Activated CD8-positive, alpha-beta memory T cell treated with anti-CD3 and anti-CD28 coated beads for 48 hours (primary cell): Measurements from ENCODE around the gene AIFM3.
"Not testable (repeated sequence)": the region's sequence is repeated elsewhere in the genome, so short reads cannot be mapped to it uniquely, and the experiment has no call there.

Experiments
- DNase-seq, 3 experiments: peaks; one replicate each; pipeline ENCODE4 v3.0.0-alpha.2; 2020; ENCODE audit warnings: low read depth in 2 of 3, low spot score in 2 of 3

AIFM3 gene

GRCh38 chr22:20957683-20958431 lies 9.2 kb upstream of the AIFM3 start:
- no peak for DNase-seq

GRCh38 chr22:20959578-20960461 lies 7.2 kb upstream of the AIFM3 start:
- no peak for DNase-seq

- no peak for DNase-seq
Measured at GRCh38 chr22:20960609-20961008, 6.4 kb upstream of the AIFM3 start.

GRCh38 chr22:20962491-20962945 lies 4.5 kb upstream of the AIFM3 start:
- DNase-seq = no peak

GRCh38 chr22:20963201-20964052 lies 3.6 kb upstream of the AIFM3 start:
- no peak for DNase-seq

GRCh38 chr22:20964090-20964798 lies 2.8 kb upstream of the AIFM3 start:
- DNase-seq = no peak

- DNase-seq = no peak
Measured at GRCh38 chr22:20964799-20965103, 2.3 kb upstream of the AIFM3 start.

- DNase-seq = no peak
Measured at GRCh38 chr22:20965104-20965887, 1.8 kb upstream of the AIFM3 start.

GRCh38 chr22:20965888-20966855 lies 883 bp upstream of the AIFM3 start:
- DNase-seq = no peak

- no peak for DNase-seq
Measured at GRCh38 chr22:20967697-20968211, 699 bp downstream of the AIFM3 start.

- DNase-seq = no peak
Measured at GRCh38 chr22:20968281-20968977, 1.4 kb downstream of the AIFM3 start.

- no peak for DNase-seq
Measured at GRCh38 chr22:20970939-20971657, 4.0 kb downstream of the AIFM3 start.

GRCh38 chr22:20972014-20972694 lies 5.1 kb downstream of the AIFM3 start:
- DNase-seq = not testable (repeated sequence)

GRCh38 chr22:20972933-20973577 lies 6.0 kb downstream of the AIFM3 start:
- no peak for DNase-seq

- no peak for DNase-seq
Measured at GRCh38 chr22:20973634-20974286, 6.7 kb downstream of the AIFM3 start.
